ENCODE results near the gene TMEM87B. TPM values are rescaled to one million over a fixed set of nuclear protein-coding genes. Genes with fewer than 3 reads are reported as not detected.
"Not testable (repeated sequence)": the region's sequence is repeated elsewhere in the genome, so short reads cannot be mapped to it uniquely, and the experiment has no call there.

TMEM87B gene
- polyA plus RNA-seq, 4 donors, result 16.7 to 25.5 (median 21.1) TPM

- no peak for DNase-seq (ENCODE audit: low read depth in 4 of 4, low spot score in 2 of 4)
Measured at GRCh38 chr2:112032689-112033465, 22.2 kb upstream of the TMEM87B start.

GRCh38 chr2:112033600-112033999, 21.5 kb upstream of the TMEM87B start:
- DNase-seq (ENCODE audit: low read depth in 4 of 4, low spot score in 2 of 4), result no peak

DNA sequence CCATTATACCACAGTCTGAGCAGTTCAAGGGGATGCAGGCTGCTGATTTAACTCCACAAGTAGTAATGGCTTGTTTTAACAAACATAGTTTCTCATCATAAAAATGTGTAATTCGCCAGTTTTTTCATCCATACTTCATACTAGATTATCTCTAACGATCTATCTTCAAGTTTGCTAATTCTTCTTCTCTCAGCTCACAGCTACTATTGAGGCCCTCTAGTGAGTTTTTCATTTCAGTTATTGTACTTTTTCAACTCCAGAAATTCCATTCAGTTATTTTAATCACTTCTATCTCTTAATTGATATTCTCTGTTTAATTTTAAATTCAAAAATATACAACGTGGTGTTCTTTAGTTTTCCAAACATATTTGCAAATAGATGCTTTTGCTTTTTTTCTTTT, 20.1 kb upstream of the TMEM87B start:
- DNase-seq (ENCODE audit: low read depth in 4 of 4, low spot score in 2 of 4), result no peak

GRCh38 chr2:112035786-112036185, 19.3 kb upstream of the TMEM87B start:
- DNase-seq (ENCODE audit: low read depth in 4 of 4, low spot score in 2 of 4), result no peak

- not testable (repeated sequence) for DNase-seq (ENCODE audit: low read depth in 4 of 4, low spot score in 2 of 4)
Measured at GRCh38 chr2:112039556-112039955, 15.5 kb upstream of the TMEM87B start.

- not testable (repeated sequence) for DNase-seq (ENCODE audit: low read depth in 4 of 4, low spot score in 2 of 4)
Measured at GRCh38 chr2:112040066-112040465, 15.0 kb upstream of the TMEM87B start.

- DNase-seq (ENCODE audit: low read depth in 4 of 4, low spot score in 2 of 4), result not testable (repeated sequence)
Measured at GRCh38 chr2:112041460-112041859, 13.6 kb upstream of the TMEM87B start.

- no peak for DNase-seq (ENCODE audit: low read depth in 4 of 4, low spot score in 2 of 4)
Measured at GRCh38 chr2:112045446-112046014, 9.5 kb upstream of the TMEM87B start.

DNA sequence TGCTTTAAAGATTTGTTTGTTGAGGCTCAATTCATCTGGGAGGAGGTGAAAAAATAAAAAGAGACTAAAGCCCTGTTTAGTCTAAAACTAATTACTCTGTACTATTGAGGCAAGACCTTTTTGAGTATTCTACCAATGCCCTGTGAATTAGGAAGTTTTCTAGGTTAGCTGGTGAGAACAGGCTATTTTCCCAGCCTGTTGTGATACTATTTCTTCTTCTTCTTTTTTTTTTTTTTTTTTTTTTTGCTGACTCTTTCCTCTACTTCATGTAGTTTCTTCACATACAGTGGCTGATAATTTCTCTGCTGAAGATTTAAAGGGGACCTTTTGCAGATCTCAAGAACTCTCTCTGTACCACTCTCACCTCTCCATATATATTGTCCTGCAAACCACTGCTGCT, 8.8 kb upstream of the TMEM87B start:
- no peak for DNase-seq (ENCODE audit: low read depth in 4 of 4, low spot score in 2 of 4)

- DNase-seq (ENCODE audit: low read depth in 4 of 4, low spot score in 2 of 4), result no peak
Measured at GRCh38 chr2:112047537-112048235, 7.4 kb upstream of the TMEM87B start.

DNA sequence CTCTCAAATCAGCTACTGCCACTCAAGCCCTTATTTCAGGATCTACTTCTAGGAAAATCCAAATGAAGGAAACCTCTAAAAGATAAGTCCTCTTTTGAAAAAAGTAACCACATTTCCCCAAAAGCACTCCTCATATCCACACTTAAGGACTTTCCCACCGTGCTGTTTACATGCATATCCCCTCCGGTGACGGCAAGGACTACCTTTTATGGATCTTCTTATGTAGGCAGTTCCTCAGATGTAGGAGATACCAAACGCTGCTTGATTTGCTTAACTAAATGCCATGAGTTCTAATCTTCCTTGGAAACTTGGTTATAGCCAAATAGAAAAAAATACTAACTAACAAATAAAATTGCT, 6.9 kb upstream of the TMEM87B start:
- no peak for DNase-seq (ENCODE audit: low read depth in 4 of 4, low spot score in 2 of 4)

DNA sequence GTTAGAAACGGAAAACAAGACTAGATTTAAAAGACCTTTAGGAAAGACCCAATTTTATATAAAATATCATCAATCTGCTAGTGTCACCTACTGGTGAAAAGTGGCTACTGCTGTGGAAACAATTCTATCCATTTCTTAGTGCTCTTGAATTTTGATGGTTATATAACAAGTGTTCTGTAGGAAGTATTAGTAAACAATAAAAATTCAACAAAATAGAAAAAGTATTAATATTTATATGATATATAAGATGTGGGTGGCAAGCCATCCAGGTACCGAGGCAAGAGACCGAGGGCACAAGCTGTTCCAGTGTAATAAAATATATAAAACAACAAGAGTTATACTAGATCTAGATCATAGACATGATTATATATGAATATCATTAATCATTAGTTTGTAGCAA, 6.2 kb upstream of the TMEM87B start:
- peak in 3 of 4 donors; percentile 20 to 59 (median 31) for DNase-seq (ENCODE audit: low read depth in 4 of 4, low spot score in 2 of 4)

GRCh38 chr2:112050316-112050715, 4.8 kb upstream of the TMEM87B start:
- no peak for DNase-seq (ENCODE audit: low read depth in 4 of 4, low spot score in 2 of 4)

DNA sequence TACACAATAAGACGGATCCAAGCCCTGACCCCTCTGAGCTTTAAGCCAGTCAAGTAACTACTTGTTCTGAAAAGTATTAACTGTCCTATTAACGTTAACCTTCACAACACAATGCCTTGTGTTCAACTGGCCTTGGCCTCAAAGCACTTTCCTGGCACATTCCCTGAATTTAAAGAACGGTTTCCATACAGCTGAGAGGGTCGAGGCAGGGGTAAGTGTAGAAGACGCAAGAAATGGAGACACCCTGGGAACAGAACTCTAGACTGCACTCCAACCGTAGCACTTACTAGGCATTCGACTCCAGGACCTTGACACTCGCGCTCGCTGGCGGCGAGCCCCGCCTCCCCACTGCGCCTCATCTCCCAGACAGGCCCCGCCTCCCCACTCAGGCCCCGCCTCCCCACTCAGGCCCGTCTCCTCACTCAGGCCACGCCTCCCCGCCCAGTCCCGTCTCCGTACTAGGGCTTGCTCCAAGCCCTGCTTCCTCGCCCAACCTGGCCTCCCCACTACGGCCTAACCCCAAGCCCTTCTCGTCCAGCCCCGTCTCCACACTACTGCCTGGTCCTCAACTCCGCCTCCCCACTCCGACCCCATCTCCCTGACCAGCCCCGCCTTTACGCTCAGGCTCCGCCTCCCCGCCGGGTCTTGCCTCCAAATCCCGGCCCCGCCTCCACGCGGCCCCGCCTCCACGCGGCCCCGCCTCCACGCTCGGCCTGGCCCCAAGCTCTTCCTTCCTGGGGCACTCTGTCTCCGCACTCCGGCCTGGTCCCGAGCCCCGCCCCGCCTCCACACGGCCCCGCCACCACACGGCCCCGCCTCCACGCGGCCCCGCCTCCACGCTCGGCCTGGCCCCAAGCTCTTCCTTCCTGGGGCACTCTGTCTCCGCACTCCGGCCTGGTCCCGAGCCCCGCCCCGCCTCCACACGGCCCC, 887 bp upstream of the TMEM87B start:
- DNase-seq (ENCODE audit: low read depth in 4 of 4, low spot score in 2 of 4), result peak; percentile 87 to 92 (median 90)

- DNase-seq (ENCODE audit: low read depth in 4 of 4, low spot score in 2 of 4), result peak; percentile 46 to 79 (median 71)
Measured at GRCh38 chr2:112055730-112056625, 909 bp downstream of the TMEM87B start.

DNA sequence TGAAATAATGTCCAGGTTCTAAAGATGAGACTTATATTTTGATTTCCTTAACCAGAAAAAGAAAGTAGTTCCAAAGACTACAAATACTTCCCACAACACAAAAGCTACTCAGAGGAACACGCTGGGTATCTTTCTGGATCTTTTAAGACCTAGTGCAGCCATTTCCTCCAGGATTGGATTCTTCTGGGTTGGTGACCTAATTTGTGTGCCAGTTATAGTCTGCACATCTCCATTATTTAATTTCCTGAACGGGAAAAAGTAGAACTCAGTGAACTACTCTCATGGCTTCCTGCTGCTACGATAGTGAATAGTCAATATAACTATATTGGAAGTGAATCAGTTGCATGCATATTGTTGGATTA, 1.5 kb downstream of the TMEM87B start:
- no peak for DNase-seq (ENCODE audit: low read depth in 4 of 4, low spot score in 2 of 4)

- DNase-seq (ENCODE audit: low read depth in 4 of 4, low spot score in 2 of 4), result no peak
Measured at GRCh38 chr2:112059671-112060070, 4.6 kb downstream of the TMEM87B start.

- DNase-seq (ENCODE audit: low read depth in 4 of 4, low spot score in 2 of 4), result no peak
Measured at GRCh38 chr2:112061299-112061698, 6.2 kb downstream of the TMEM87B start.

DNA sequence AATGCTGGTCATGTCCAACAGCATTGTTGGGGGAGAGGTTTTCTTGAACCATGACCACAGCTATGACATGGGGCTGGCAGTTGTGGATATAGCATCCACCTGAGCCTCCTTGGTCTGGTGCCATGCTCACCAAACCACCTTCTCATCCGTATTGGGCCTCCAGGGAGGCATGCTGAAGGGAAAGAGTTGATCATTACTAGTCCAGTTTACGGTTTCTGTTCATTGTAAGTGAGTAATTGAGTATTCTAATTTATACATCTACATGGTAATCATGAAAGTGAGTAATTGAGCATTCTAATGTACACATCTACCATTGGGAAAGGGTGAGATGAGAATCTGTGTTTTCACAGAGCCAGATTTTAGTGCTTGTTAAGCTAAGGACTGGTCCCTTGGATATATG, 6.8 kb downstream of the TMEM87B start:
- no peak for DNase-seq (ENCODE audit: low read depth in 4 of 4, low spot score in 2 of 4)

GRCh38 chr2:112062894-112063293, 7.8 kb downstream of the TMEM87B start:
- DNase-seq (ENCODE audit: low read depth in 4 of 4, low spot score in 2 of 4), result no peak
